HG02610 (cell line): Measurements from ENCODE around the gene LEMD3.
A peak's percentile ranks its signal among the peaks of the same experiment; 100 is the strongest.

ENCODE experiments used
- ATAC-seq: cut with Tn5 transposase; IDR thresholded peaks from one replicate; pipeline ENCODE4 v1.9.1; 2021; ENCODE audit warnings: mild to moderate bottlenecking, moderate library complexity; ENCODE audit not compliant: unreplicated experiment

LEMD3 gene

DNA sequence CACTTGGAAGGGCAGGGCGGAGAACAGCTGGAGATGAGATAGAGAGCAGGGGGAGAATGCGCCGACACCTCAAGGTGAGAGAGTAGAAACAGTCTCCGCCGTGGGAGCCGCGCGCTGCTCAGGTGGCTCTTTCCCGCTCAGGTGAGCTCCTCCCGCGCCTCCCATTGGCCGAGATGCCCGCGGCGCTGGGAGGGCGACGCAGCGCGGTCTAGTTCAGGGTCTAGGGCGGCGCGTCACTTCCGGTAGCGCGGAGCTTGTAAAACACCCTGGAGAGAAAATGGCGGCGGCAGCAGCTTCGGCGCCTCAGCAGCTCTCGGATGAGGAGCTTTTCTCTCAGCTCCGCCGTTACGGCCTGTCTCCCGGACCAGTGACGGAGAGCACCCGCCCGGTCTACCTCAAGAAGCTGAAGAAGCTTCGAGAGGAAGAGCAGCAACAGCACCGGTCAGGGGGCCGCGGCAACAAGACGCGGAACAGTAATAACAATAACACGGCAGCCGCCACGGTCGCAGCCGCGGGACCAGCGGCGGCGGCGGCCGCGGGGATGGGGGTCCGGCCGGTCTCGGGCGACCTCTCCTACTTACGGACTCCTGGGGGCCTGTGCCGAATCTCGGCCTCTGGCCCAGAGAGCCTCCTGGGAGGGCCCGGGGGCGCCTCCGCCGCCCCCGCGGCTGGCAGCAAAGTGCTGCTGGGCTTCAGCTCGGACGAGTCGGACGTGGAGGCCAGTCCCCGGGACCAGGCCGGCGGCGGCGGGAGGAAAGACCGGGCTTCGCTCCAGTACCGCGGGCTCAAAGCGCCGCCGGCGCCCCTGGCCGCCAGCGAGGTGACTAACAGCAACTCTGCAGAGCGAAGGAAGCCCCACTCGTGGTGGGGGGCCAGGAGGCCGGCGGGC, at the start of gene LEMD3:
TSS of gene LEMD3 (plus strand) at position 264 of the 889 bp plus-strand sequence. CDS start at position 278, 14 bp downstream.
- peak; percentile 95 for ATAC-seq

DNA sequence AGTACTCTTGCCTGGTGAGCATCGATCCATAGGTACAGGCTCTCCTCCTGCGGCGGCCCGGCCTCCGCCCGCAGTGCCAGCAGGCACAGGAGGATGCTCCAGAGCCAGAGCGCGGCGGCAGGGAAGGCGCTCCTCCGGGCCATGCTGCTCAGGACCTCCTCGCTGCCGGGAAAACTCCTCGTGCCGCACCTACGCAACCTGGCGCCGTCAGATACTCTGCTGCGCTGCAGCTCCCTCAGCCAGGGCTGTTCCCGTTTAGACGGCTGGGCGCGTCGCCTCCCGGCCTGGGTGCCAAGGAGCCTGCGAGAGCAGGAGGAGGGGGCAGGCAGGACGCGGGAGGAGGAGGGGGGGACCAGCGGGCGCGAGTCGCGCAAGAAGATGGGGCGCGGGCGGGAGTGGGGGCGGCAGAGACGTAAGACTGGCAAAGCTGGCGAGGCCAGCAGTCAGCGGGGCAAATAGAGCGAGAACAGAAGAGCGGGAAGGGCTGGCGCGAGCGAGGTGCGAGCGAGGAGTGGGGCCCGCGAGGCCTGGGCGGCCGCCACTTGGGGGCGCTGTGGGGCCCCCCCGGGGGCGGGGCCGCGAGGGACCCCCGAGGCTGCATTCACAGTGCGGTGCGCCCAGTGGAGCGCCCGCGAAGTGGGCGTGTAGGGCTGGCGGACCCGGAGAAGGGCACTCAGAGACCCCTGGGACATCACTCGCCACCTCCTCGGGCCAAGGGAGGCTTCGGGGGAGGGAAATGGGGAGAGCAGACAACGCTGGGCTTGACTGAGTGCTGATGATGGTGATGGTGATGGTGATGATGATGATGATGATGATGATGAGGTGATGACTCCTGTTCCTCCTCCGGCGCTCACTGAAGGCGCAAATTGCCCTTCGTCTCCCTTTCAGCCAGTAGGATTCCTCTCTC, 48.1 kb upstream of the LEMD3 start, which contains the start of gene WIF1:
TSS of gene WIF1 (minus strand) at position 257 of the 907 bp plus-strand sequence. CDS start at position 143, 114 bp downstream.
- ATAC-seq, result no peak

DNA sequence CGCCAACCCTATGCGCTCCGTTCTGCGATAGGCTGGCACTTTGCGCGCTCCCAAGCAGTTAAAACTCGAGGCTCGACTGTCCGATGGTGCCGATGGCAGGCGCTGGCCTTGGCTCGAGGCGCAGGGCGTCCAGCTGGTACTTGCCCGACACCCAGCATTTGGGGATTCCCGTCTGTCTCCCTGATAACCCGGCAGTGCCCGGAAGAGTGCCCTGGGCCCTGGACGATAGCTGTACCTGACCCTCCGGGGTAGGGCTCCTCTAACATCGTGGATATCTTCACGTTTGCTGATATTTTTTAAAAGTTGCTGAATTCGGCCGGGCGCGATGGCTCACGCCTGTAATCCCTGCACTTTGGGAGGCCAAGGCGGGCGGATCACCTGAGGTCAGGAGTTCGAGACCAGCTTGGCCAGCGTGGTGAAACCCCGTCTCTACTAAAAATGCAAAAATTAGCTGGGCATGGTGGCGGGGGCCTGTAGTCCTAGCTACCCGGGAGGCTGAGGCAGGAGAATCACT, 47.4 kb upstream of the LEMD3 start:
- no peak for ATAC-seq

DNA sequence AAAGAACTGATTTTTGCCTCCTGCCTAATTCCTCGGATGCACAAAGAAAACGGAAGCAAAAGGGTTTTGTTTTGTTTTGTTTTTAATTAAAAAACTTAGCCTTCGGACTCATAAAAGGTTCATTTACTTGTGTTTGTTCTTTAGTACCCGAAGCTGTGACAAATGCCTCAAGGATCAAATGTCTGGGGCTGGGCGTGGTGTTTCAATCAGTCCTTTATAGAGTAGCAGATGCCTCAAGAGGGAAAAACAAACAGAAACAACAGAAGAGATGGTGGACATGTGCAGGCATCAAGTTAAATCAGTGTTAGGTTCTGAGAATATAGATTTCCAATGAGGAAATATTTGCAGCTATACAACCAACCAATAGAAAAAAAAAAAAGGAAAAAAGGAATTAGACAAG, 46.7 kb upstream of the LEMD3 start:
- no peak for ATAC-seq

DNA sequence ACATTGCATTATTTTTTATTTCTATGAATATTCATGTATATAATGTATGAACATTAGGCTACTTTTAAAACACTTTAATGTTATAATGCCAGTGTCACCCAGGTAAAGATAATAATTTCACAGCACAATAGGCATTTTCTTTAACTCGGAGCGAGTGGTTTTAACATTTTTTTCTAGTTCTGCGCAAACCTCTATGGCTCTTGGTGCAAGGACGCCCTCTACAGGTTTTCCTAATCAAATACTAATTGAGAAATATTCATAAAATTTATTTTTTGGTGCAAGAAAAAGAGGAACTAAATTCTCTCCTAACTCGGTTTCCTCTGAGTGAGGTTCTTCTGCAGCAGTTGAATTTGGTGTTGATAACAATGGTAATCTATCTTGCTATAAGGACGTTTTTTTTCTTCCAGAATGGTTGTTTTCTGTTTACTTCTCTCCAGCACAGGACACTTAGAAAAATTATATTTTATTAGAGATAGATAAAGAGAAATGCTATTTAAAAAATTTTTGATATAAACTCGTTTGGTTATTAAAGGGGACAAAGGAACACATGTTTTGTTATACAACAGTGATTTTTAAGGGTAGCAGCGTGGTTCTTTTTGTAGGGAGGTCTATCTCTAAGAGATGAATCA, 45.8 kb upstream of the LEMD3 start:
- no peak for ATAC-seq

DNA sequence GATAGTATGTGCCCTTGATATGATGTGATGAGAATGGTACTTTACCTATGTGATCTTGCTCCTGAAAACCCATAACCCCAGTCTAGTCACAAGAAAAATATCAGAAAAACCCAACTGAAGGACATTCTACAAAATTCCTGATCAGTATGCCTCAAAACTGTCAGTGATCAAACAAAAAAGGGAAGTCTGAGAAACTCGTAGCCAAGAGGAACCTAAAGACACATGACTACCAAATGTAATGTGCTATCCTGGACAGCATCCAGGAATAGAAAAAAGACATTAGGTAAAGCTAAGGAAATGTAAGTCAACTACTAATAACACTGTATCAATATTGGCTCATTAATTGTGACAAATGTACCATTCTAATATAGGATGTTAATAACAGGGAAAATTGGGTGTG, 44.1 kb upstream of the LEMD3 start:
- no peak for ATAC-seq

DNA sequence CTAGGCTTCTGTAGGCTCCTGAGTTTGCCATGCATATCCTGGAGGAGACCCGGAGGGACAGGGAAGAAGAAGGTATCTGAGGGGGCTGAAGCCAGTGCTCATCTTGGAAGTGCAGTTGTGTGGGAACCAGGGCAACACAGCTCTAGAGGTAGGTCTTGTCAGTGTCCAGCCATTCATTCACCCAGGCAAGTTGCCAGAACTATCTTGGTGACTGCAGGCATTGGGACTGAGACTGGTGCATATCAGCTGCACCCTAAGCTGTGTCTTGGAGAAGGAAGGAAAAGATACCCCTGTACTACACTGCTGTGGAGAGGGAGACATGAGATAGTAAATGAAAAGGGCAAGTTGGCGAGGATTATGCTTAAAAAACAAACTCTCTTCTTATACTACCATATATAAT, 43.4 kb upstream of the LEMD3 start:
- ATAC-seq, result no peak

DNA sequence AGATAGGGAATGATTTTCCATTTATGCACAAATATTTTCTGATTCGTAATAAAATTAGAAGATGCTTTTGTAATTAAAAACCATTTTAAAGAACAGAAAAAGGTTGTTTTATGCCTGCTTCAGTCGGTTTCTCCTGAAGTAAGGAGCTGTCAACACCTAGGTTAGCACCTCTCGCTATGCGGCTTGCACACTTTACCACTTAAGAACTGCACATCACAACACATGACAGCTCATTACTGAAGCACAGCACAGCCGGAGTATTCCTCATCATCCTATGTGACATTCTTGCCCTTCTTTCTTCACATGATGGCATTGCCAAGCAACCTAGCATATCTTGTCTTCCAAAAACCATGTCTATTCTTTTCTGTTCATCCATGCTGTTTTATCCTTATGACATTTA, 42.9 kb upstream of the LEMD3 start:
- ATAC-seq, result no peak

DNA sequence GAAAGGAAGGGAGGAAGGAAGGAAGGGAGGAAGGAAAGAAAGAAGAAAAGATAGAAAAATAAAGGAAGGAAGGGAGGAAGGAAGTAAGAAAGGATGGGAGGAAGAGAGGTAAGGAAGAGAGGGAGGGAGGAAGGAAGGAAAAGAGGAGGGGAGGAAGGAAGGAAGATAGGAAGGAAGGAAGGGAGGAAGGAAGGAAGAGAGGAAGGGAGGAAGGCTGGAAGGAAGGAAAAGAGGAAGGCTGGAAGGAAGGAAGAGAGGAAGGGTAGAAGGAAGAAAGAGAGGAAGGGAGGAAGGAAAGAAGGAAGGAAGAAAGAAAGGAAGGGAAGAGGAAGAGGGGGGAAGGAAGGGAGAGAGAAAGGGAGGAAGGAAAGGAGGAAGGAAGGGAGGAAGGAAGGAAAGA, 35.5 kb upstream of the LEMD3 start:
- no peak for ATAC-seq

DNA sequence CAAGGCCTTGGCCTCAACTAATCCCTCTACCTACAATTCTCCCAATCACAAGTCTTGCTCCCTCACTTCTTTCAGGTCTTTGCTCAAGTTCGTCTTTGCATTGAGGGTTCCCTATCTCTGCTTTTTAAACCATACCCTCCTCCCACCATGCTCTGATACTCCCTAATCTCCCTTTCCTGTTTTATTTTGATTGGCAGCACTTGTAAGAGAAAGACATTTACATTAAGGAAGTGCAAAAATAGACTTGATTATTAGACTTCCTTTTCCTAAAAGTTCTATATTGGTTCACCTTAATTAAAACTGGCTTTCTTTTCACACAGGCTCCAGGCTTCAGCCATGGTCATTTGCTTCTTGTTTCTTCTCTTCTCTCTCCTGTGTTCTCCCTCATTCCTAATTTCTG, 30.0 kb upstream of the LEMD3 start:
- ATAC-seq, result no peak

DNA sequence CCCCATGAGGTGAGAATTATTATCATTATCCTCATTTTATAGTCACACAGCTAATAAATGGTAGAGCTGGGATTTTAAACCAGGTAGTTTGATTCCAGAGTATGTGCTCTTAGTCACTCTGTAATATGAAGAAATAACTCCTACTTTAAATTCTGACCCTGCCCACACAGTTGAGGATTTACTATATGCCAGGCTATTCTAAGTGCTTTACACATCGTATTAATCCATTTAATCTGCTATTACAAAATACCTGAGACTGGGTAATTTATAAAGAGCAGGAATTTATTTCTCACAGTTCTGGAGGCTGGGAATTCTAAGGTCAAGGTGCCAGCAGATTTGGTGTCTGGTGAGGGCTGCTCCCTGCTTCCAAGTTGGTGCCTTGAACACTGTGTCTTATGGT, 28.6 kb upstream of the LEMD3 start:
- no peak for ATAC-seq

DNA sequence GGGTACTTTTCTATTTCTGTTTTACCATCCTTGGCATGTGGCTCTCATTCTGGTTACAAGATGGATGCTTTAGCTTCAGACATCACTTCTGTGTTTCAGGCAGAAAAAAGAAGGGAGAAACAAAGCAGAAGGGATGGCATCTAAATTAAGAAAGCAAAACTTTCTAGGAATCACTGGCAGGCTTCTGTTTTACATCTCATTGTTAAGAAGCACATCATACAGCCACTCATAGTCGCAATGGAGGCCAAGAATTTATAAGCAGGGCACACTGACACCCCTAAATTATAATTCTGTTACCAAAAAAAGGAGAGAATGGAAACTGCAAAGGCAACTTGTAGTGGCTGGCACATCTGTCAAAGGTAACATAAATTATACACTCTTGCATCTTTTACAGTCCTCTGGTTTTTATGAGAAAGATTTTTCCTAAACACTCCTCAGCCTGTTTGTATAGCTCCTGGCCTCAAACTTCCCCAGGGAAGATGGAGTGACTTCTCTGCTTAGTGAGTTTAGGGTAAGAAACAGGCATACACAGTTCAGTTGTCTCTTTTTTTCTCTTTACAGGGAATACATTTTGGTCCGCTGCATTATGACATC, 22.0 kb upstream of the LEMD3 start:
- ATAC-seq, result no peak

DNA sequence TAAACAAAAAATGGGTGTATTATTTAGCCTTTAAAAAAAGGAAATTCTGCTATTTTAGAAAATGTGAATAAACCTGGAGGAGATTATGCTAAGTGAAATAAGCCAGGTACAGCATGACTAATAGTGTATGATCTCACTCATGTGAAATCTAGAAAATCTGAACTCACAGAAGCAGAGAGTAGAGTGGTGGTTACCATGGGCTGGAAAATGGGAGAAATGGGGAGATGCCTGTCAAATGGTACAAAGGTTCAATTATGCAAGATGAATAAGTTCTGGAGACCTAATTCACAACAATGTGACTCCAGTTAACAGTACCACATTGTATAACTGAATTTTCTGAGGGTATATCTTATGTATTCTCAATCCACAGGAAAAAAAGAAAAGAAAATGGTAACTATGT, 17.4 kb upstream of the LEMD3 start:
- no peak for ATAC-seq

DNA sequence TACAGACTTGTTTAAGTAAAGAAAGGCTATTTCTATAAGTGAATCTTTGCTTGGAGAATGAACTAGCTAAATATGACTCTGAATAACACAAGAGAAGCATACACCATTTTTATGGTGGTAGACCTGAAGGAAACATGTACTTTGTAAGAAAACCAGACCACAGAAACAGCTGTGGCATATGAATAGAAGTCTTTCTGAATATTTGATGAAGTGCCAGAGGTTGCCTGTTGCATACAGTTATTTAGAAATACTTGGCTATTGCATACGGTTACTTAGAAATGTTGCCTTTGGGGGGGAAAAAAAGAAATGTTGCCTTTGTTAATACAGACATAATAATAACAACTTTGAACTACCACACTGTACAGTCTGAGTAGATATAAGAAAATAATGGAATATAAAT, 16.8 kb upstream of the LEMD3 start:
- ATAC-seq, result no peak

DNA sequence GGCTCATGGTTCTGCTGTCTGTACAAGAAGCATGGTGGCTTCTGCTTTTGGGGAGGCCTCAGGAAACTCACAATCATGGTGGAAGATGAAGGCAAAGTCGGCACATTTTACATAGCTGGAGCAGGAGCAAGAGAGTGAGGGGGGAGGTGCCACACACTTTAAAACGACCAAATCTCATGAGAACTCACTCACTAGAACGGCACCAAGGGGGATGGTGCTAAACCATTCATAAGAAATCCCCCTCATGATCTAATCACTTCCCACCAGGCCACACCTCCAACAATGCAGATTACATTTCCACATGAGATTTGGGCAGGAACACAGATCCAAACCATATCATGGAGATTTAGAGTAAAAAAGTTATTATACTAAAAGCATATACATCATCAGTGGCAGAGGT, 13.6 kb upstream of the LEMD3 start:
- ATAC-seq, result peak; percentile 45

DNA sequence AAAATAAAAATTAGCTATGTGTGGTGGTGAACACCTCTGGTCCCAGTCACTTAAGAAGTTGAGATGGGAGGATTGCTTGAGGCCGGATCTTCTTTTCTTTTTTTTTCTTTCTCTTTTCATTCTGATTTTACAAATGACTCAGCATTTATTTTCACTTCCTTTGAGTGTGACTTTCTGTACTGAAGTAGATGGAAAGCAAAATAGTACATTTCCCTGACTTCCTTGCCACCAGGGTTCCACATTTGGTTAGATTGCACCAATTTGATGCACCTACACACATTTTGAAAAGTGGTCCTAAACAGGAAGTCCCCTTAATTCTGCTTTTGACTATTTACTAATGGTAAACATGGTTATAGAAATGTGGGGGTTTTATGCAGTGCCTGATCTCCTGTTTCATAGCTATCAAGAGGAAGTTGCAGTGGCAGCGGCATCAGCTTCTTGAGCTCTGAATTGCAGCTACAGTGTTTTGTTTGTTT, 13.0 kb upstream of the LEMD3 start:
- peak; percentile 90 for ATAC-seq

DNA sequence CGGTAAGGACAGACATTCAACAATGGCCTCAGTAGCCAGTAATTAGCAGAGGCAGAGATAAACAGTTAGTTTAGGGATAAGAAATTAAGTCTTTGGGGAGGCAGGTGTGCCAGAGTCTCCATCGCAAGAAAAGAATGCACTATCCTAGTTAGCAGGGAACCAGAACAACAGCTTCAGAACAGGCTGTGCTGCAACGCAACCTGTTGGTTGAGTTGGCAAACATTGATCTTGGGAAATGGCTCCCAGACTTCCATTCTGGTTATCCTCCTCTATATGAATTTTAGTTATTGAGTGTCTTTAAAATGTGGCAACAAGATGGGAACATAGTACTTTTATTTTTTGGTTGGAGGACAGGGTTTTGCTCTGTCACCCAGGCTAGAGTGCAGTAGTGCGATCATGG, 12.3 kb upstream of the LEMD3 start:
- ATAC-seq, result no peak

DNA sequence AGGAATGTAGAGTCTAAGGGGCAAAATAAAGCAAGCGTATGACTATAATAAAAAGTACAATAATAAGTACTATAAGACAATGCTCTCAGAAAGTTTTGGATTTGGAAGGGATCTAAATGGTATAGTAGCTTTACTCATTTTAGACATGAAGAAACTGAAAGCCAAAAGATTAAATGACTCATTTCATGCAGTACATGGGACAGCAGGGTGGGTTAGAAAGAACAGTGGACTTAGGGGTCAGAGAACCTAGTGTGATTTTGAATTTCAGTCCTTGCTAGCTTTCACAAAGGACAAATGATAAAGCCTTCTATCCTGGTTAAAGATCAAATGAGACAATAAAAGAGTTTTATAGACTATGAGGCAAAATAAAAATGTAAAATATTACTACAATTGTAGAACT, 6.8 kb upstream of the LEMD3 start:
- peak; percentile 82 for ATAC-seq

DNA sequence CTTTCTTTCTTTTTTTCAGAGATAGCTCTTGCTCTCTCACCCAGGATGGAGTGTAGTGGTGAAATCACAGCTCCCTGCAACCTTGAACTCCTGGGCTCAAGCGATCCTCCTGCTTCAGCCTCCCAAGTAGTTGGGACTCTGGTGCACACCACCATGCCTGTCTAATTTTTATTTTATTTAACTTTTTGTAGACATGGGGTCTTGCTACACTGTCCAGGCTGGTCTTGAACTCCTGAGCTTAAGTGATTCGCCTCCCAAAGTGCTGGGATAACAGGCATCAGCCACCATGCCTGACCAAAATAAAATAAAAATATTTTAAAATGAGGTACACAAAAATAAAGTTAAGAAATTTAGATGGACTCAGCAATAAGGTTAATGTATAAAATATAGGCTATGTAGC, 5.1 kb upstream of the LEMD3 start:
- ATAC-seq, result no peak

DNA sequence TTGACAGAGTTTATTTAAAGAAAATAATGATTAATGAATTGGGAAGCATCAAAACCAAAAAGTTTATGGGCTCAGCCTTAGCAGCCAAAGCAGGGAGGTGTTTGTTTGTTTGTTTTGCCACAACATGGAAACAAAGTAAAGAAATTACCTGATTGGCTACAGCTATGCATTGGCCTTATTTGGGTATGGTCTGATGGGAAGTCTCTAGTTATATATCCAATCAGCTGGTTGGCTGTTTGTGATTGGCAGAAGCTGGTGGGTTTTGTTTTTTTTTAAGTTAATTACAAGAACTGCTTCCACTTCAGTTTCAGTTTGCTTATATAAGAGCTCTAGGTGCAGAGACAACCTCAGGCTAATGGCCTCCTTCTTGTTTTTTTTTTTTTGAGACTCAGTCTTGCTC, 4.6 kb upstream of the LEMD3 start:
- ATAC-seq, result no peak
